MCF 10A (cell line): ENCODE data around the gene TF. TPM values are rescaled to one million over a fixed set of nuclear protein-coding genes. Genes with fewer than 3 reads are reported as not detected.

Experiments used
- BruUV-seq: library from RNA; stranded (reverse); fragments of 400-500 nt; replicated peaks from 2 replicates; lab custom pipeline; 2021; lab: Mats Ljungman, UMichigan
- CTCF ChIA-PET: fragments of 300-600 bp; sonication (Branson Sonifier 250); formaldehyde crosslinking; extraction: SDS; loops from one replicate; lab custom pipeline; 2021; ENCODE audit warnings: antibody characterized with exemption, inconsistent platforms; lab: Yijun Ruan, JAX
- POLR2A ChIA-PET: fragments of 300-600, 350-650 bp; sonication (Branson Sonifier 250); formaldehyde crosslinking; extraction: SDS; loops from one replicate; lab custom pipeline; 2020; ENCODE audit warnings: antibody characterized with exemption, inconsistent platforms; lab: Yijun Ruan, JAX
- DNase-seq: peaks from one replicate; pipeline ENCODE4 v3.0.0-alpha.2; 2018; ENCODE audit not compliant: unreplicated experiment
- H3K27ac Mint-ChIP-seq: one replicate; pipeline ENCODE4 v1.8.0; 2022; ENCODE audit warnings: mild to moderate bottlenecking, low read depth, mixed read lengths; ENCODE audit not compliant: unreplicated experiment
- H3K27me3 Mint-ChIP-seq: one replicate; pipeline ENCODE4 v1.8.0; 2022; ENCODE audit warnings: mixed read lengths; ENCODE audit not compliant: insufficient read depth, unreplicated experiment
- H3K36me3 Mint-ChIP-seq: one replicate; pipeline ENCODE4 v1.8.0; 2022; ENCODE audit warnings: mild to moderate bottlenecking, moderate library complexity, mixed read lengths; ENCODE audit not compliant: insufficient read depth, unreplicated experiment
- H3K4me1 Mint-ChIP-seq: one replicate; pipeline ENCODE4 v1.8.0; 2022; ENCODE audit warnings: mixed read lengths; ENCODE audit not compliant: insufficient read depth, unreplicated experiment
- H3K4me3 Mint-ChIP-seq: one replicate; pipeline ENCODE4 v1.8.0; 2022; ENCODE audit warnings: mild to moderate bottlenecking, moderate library complexity, mixed read lengths; ENCODE audit not compliant: unreplicated experiment
- H3K9me3 Mint-ChIP-seq: one replicate; pipeline ENCODE4 v1.8.0; 2022; ENCODE audit warnings: mixed read lengths; ENCODE audit not compliant: unreplicated experiment
- CTCF ChIP-seq: fragments of 200-600 bp; IDR thresholded peaks from one replicate; pipeline ENCODE4 v1.8.0; 2022; ENCODE audit warnings: antibody characterized with exemption, mild to moderate bottlenecking; ENCODE audit not compliant: unreplicated experiment
- intact Hi-C: fragments of 100-400 bp; cut with micrococcal nuclease; formaldehyde crosslinking; loops from 2 replicates; pipeline ENCODE4 v1.14.1; 2022
- total RNA-seq: library from RNA; stranded (reverse); gene quantifications from 2 replicates; pipeline ENCODE4 v1.2.3, GENCODE V29; 2022

TF gene
- total RNA-seq, 1 experiment from 2014 or later, result 0.19 TPM

- ChIA-PET CTCF (no interaction called here), POLR2A (no interaction called here)
- BruUV-seq, result no TSS peak
- intact Hi-C loops, result no loop called here
- Mint-ChIP-seq H3K27me3 (peaks cover 48% of the 10 kb centered on the region), H3K27ac (no peak overlapping the region), H3K4me3 (no peak overlapping the region), H3K4me1 (peaks cover 5% of the 10 kb centered on the region), H3K9me3 (no peaks in the 10 kb centered on the region), H3K36me3 (peaks cover 11% of the 10 kb centered on the region)
- DNase-seq, result no peak
- no peak for TF ChIP-seq CTCF
Measured at GRCh38 chr3:133746712-133747066, 496 bp downstream of the TF start.

- Mint-ChIP-seq H3K27me3 (peaks cover 41% of the 10 kb centered on the region), H3K4me1 (peaks cover under 1% of the 10 kb centered on the region), H3K27ac (no peak overlapping the region), H3K36me3 (peaks cover 11% of the 10 kb centered on the region), H3K4me3 (no peak overlapping the region), H3K9me3 (no peaks in the 10 kb centered on the region)
- no peak for TF ChIP-seq CTCF
- no peak for DNase-seq
- intact Hi-C loops, result no loop called here
- POLR2A ChIA-PET, result no interaction called here
- CTCF ChIA-PET, result interaction anchor here (0.5 kb wide), 1 partner anchor 914 kb away, joined by 3 read pairs; no protein-coding TSS in a partner anchor
- BruUV-seq, result no TSS peak
Measured at GRCh38 chr3:133747373-133747772, 1.2 kb downstream of the TF start.

- Mint-ChIP-seq H3K27me3 (peaks cover 36% of the 10 kb centered on the region), H3K27ac (no peak overlapping the region), H3K9me3 (no peaks in the 10 kb centered on the region)
Measured at GRCh38 chr3:133747907-133748639, 1.9 kb downstream of the TF start.

More at GRCh38 chr3:133747907-133748639, 1.9 kb downstream of the TF start:
- intact Hi-C loops, result no loop called here
- no peak for TF ChIP-seq CTCF
- H3K36me3 Mint-ChIP-seq, result peaks cover 11% of the 10 kb centered on the region
- no peaks in the 10 kb centered on the region for H3K4me1 Mint-ChIP-seq
- ChIA-PET CTCF (no interaction called here), POLR2A (no interaction called here)
- no peak overlapping the region for H3K4me3 Mint-ChIP-seq
- BruUV-seq, result no TSS peak
- no peak for DNase-seq
